Tibial nerve (tissue), 3 donors: Measurements from ENCODE around the gene ERBIN.
"Not testable (repeated sequence)": the region's sequence is repeated elsewhere in the genome, so short reads cannot be mapped to it uniquely, and the experiment has no call there.

Experiments
- CTCF ChIP-seq, 5 experiments: fragments of 200-600 bp in 3 of 5; fragments of 450-650 bp in 2 of 5; sonication (generic) in 3 of 5; IDR thresholded peaks; one replicate each; pipeline ENCODE4 v1.5.1; 2016 to 2019; ENCODE audit warnings: antibody characterized with exemption in 5 of 5, mild to moderate bottlenecking in 3 of 5, moderate library complexity in 2 of 5
- POLR2A ChIP-seq, 2 donors: fragments of 450-650 bp; IDR thresholded peaks; one replicate each; pipeline ENCODE4 v1.6.1; 2017; ENCODE audit warnings: antibody characterized with exemption in 2 of 2, mild to moderate bottlenecking in 2 of 2, moderate library complexity in 2 of 2

GRCh38 chr5:65892024-65892423 lies 34.4 kb upstream of the ERBIN start:
- not testable (repeated sequence) for TF ChIP-seq CTCF, POLR2A (IDR thresholded peaks at IDR 0.05)
